Measurements from ENCODE around the gene TTC21A.

TTC21A gene

DNA sequence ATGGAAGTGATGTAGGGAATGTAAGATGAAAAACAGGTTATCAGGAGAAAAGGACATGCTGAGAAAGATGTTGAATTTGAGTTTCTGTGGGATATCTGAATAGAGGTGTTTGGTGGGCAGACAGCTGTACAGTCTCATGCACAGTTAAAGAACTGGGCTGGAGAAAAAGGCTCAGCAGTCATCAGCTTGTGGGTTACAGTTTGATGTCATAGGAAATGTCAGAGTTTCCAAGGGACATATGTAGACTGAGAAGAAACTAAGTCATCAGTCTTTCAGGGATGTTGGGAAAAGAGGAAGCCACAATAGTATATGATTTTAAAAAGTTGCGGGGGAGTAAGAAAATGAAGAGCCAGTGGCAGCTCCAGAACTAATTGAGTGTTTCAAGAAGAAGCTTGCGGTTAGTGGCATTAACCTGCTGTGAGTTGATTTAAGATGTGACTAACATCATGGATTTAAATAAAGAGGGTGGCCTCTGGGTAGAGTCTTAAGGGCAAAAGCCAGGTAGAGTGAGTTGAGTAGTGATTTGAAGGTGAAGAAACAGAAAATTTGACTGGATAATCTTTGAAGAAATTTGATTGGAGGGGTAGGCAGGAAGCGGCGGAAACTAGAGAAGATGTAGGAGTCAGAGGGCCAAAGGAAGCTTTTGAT is 24.7 kb upstream of the TTC21A start:
- Histone ChIP-seq H3K4me1 (ENCODE audit: insufficient read depth, low read length) (no peaks in the 10 kb centered on the region), H3K4me2 (ENCODE audit: insufficient read depth, low read length) (no peak overlapping the region), H3K27ac (ENCODE audit: low read length) (no peak overlapping the region), H3K36me3 (ENCODE audit: insufficient read depth, low read length) (peaks cover 55% of the 10 kb centered on the region), H3K79me2 (ENCODE audit: insufficient read depth, low read length) (no peaks in the 10 kb centered on the region), H3K9ac (ENCODE audit: low read depth, low read length) (no peak overlapping the region), H4K20me1 (ENCODE audit: insufficient read depth, low read length) (no peaks in the 10 kb centered on the region), H3K27me3 (ENCODE audit: insufficient read depth, low read length, poor library complexity) (no peaks in the 10 kb centered on the region), H2AFZ (ENCODE audit: low read depth, low read length) (no peak overlapping the region), H3K4me3 (ENCODE audit: low read depth in 1 of 2, low read length in 2 of 2) (no peak overlapping the region), H3K9me3 (ENCODE audit: insufficient read depth, low read length, severe bottlenecking) (no peaks in the 10 kb centered on the region)
- DNase-seq (no peak), ATAC-seq (ENCODE audit: insufficient read depth, low read depth) (no peak)
- no peak for TF ChIP-seq EZH2 (IDR thresholded peaks at IDR 0.05; ENCODE audit: borderline replicate concordance, low read depth, low read length, severe bottlenecking)
- TF ChIP-seq, protein P1, sequence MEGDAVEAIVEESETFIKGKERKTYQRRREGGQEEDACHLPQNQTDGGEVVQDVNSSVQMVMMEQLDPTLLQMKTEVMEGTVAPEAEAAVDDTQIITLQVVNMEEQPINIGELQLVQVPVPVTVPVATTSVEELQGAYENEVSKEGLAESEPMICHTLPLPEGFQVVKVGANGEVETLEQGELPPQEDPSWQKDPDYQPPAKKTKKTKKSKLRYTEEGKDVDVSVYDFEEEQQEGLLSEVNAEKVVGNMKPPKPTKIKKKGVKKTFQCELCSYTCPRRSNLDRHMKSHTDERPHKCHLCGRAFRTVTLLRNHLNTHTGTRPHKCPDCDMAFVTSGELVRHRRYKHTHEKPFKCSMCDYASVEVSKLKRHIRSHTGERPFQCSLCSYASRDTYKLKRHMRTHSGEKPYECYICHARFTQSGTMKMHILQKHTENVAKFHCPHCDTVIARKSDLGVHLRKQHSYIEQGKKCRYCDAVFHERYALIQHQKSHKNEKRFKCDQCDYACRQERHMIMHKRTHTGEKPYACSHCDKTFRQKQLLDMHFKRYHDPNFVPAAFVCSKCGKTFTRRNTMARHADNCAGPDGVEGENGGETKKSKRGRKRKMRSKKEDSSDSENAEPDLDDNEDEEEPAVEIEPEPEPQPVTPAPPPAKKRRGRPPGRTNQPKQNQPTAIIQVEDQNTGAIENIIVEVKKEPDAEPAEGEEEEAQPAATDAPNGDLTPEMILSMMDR (IDR thresholded peaks at IDR 0.05; ENCODE audit: borderline replicate concordance, extremely low read depth, low read length, poor library complexity, severe bottlenecking) = no peak

- DNase-seq (no peak), ATAC-seq (ENCODE audit: insufficient read depth, low read depth) (no peak)
- Histone ChIP-seq H3K9ac (ENCODE audit: low read depth, low read length) (no peak overlapping the region), H4K20me1 (ENCODE audit: insufficient read depth, low read length) (no peaks in the 10 kb centered on the region), H3K36me3 (ENCODE audit: insufficient read depth, low read length) (peaks cover 62% of the 10 kb centered on the region), H3K4me3 (ENCODE audit: low read depth in 1 of 2, low read length in 2 of 2) (no peak overlapping the region), H3K27me3 (ENCODE audit: insufficient read depth, low read length, poor library complexity) (no peaks in the 10 kb centered on the region), H3K9me3 (ENCODE audit: insufficient read depth, low read length, severe bottlenecking) (no peaks in the 10 kb centered on the region), H2AFZ (ENCODE audit: low read depth, low read length) (no peak overlapping the region), H3K27ac (ENCODE audit: low read length) (no peak overlapping the region), H3K4me1 (ENCODE audit: insufficient read depth, low read length) (no peaks in the 10 kb centered on the region), H3K79me2 (ENCODE audit: insufficient read depth, low read length) (no peaks in the 10 kb centered on the region), H3K4me2 (ENCODE audit: insufficient read depth, low read length) (no peak overlapping the region)
- TF ChIP-seq, protein P1 (IDR thresholded peaks at IDR 0.05; ENCODE audit: borderline replicate concordance, extremely low read depth, low read length, poor library complexity, severe bottlenecking) = no peak
- TF ChIP-seq EZH2 (IDR thresholded peaks at IDR 0.05; ENCODE audit: borderline replicate concordance, low read depth, low read length, severe bottlenecking) = no peak
Measured at GRCh38 chr3:39086144-39086543, 21.3 kb upstream of the TTC21A start.

DNA sequence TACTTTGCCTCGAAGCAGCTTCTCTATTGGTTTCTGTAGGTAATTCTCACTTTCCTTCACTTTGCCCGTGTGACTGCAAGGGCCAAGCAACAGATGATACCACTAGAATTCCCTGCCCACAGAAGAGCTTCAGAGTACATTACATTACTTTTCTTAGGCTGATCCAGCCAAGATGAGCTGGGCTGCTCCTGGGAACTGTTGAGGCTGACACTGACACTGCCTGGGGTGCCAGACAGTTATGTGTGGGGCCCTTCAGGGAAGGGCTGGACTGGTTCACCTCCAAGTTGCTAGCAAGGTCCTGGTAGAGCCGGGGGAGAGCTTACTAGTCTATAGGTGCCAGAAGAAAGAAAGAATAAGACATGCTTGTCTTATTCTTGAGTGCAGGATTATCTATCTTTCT is 19.0 kb upstream of the TTC21A start:
- Histone ChIP-seq H3K27me3 (ENCODE audit: insufficient read depth, low read length, poor library complexity) (no peaks in the 10 kb centered on the region), H3K27ac (ENCODE audit: low read length) (no peak overlapping the region), H2AFZ (ENCODE audit: low read depth, low read length) (no peak overlapping the region), H3K9me3 (ENCODE audit: insufficient read depth, low read length, severe bottlenecking) (no peaks in the 10 kb centered on the region), H3K4me2 (ENCODE audit: insufficient read depth, low read length) (no peak overlapping the region), H3K36me3 (ENCODE audit: insufficient read depth, low read length) (peaks cover 71% of the 10 kb centered on the region), H3K9ac (ENCODE audit: low read depth, low read length) (no peak overlapping the region), H3K79me2 (ENCODE audit: insufficient read depth, low read length) (no peaks in the 10 kb centered on the region), H3K4me1 (ENCODE audit: insufficient read depth, low read length) (no peaks in the 10 kb centered on the region), H3K4me3 (ENCODE audit: low read depth in 1 of 2, low read length in 2 of 2) (no peak overlapping the region), H4K20me1 (ENCODE audit: insufficient read depth, low read length) (no peaks in the 10 kb centered on the region)
- TF ChIP-seq EZH2 (IDR thresholded peaks at IDR 0.05; ENCODE audit: borderline replicate concordance, low read depth, low read length, severe bottlenecking) = no peak
- DNase-seq (no peak), ATAC-seq (ENCODE audit: insufficient read depth, low read depth) (no peak)

DNA sequence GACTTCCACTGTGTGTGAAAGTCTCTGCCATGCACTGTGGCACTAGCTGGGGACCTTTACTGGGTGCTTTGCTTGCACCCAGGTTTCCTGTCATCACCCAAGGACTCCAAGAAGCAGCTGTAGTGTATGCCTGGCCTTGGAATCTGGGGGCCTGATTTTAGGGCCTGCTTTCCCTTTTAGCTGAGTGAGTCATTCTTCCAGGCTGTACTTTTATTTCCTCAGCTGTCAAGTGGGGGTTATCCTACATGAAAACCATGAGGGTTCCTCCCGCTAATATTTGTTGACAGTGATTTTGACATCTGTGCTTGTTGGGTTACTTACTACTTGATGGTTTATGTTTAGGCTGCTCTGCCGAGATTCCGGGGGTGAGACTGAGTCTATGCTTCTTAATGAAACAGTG is 18.6 kb upstream of the TTC21A start:
- ATAC-seq (ENCODE audit: insufficient read depth, low read depth) = no peak

More for the DNA sequence above, 18.6 kb upstream of the TTC21A start:
- Histone ChIP-seq H3K4me2 (ENCODE audit: insufficient read depth, low read length) (no peak overlapping the region), H3K4me1 (ENCODE audit: insufficient read depth, low read length) (no peaks in the 10 kb centered on the region), H3K27me3 (ENCODE audit: insufficient read depth, low read length, poor library complexity) (no peaks in the 10 kb centered on the region), H3K36me3 (ENCODE audit: insufficient read depth, low read length) (peaks cover 71% of the 10 kb centered on the region), H3K9ac (ENCODE audit: low read depth, low read length) (no peak overlapping the region), H2AFZ (ENCODE audit: low read depth, low read length) (no peak overlapping the region), H3K9me3 (ENCODE audit: insufficient read depth, low read length, severe bottlenecking) (no peaks in the 10 kb centered on the region), H3K79me2 (ENCODE audit: insufficient read depth, low read length) (no peaks in the 10 kb centered on the region), H3K27ac (ENCODE audit: low read length) (no peak overlapping the region), H3K4me3 (ENCODE audit: low read depth in 1 of 2, low read length in 2 of 2) (no peak overlapping the region), H4K20me1 (ENCODE audit: insufficient read depth, low read length) (no peaks in the 10 kb centered on the region)
- no peak for DNase-seq
- no peak for TF ChIP-seq EZH2 (IDR thresholded peaks at IDR 0.05; ENCODE audit: borderline replicate concordance, low read depth, low read length, severe bottlenecking)
- TF ChIP-seq, protein P1 (IDR thresholded peaks at IDR 0.05; ENCODE audit: borderline replicate concordance, extremely low read depth, low read length, poor library complexity, severe bottlenecking) = no peak
